Measurements from ENCODE around the gene KCNJ13.

KCNJ13 gene

GRCh38 chr2:232800166-232800565 lies 23.8 kb upstream of the KCNJ13 start:
- TF ChIP-seq CTCF (IDR thresholded peaks at IDR 0.05; ENCODE audit: borderline replicate concordance, insufficient read depth, low read depth, low read length) = no peak
- no peak overlapping the region for H3K4me3 ChIP-seq (ENCODE audit: low read depth, low read length)

GRCh38 chr2:232798187-232798586 lies 21.8 kb upstream of the KCNJ13 start:
- no peak overlapping the region for H3K4me3 ChIP-seq (ENCODE audit: low read depth, low read length)
- no peak for TF ChIP-seq CTCF (IDR thresholded peaks at IDR 0.05; ENCODE audit: borderline replicate concordance, insufficient read depth, low read depth, low read length)

- no peak for TF ChIP-seq CTCF (IDR thresholded peaks at IDR 0.05; ENCODE audit: borderline replicate concordance, insufficient read depth, low read depth, low read length)
- H3K4me3 ChIP-seq (ENCODE audit: low read depth, low read length) = no peak overlapping the region
These were observed 19.6 kb upstream of the KCNJ13 start for GRCh38 chr2:232795920-232796319.

GRCh38 chr2:232794981-232795380 lies 18.6 kb upstream of the KCNJ13 start:
- TF ChIP-seq CTCF (IDR thresholded peaks at IDR 0.05; ENCODE audit: borderline replicate concordance, insufficient read depth, low read depth, low read length) = no peak
- no peak overlapping the region for H3K4me3 ChIP-seq (ENCODE audit: low read depth, low read length)

- no peak for TF ChIP-seq CTCF (IDR thresholded peaks at IDR 0.05; ENCODE audit: borderline replicate concordance, insufficient read depth, low read depth, low read length)
- H3K4me3 ChIP-seq (ENCODE audit: low read depth, low read length) = no peak overlapping the region
These were observed 16.9 kb upstream of the KCNJ13 start for GRCh38 chr2:232793271-232793670.

DNA sequence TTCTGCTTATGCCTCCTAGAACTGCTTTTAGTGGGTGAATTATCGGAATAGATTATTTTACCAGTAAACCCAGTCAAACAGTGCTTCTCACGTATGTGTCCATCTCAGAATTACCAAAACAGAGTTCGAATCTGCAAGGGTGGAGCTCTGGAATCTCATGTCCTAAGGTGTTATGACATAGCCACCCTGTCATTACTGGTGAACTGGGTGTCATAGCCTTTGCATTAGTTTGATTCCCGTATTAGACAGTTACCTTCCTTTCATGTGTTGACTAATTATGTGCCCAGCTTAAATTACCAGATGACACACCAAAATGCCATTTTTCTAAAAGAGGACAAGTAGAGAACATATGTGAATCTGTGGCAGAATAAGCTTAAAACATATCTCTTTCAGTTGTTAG lies 15.2 kb upstream of the KCNJ13 start:
- TF ChIP-seq CTCF (IDR thresholded peaks at IDR 0.05; ENCODE audit: borderline replicate concordance, insufficient read depth, low read depth, low read length) = no peak
- H3K4me3 ChIP-seq (ENCODE audit: low read depth, low read length) = no peak overlapping the region

DNA sequence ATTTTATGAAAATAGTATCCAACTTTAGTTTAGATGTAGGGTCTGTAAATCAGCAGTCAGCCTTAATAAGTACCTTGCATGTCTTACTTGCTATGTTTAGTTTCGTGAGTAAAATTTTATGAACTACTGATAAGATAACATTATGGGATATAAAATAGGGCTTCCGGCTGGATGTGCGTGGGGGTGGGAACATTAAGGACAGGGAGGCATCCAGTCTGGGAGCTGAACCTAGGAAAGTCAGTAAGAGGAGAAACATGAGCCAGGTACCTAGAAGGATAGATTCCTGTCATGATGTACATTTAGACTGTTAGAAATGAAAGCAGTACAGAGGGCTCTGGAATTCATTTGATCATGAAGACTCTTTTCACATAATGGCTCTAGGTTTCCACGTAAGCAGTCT lies 12.7 kb upstream of the KCNJ13 start:
- TF ChIP-seq CTCF (IDR thresholded peaks at IDR 0.05; ENCODE audit: borderline replicate concordance, insufficient read depth, low read depth, low read length) = no peak

More for the DNA sequence above, 12.7 kb upstream of the KCNJ13 start:
- no peak overlapping the region for H3K4me3 ChIP-seq (ENCODE audit: low read depth, low read length)

Data from GM12875 (cell line).